ENCODE data around the gene SDCCAG8.

- TF ChIP-seq FOXK2 (IDR thresholded peaks at IDR 0.05) (no peak), SUZ12 (IDR thresholded peaks at IDR 0.05) (no peak), HDGF (IDR thresholded peaks at IDR 0.05; ENCODE audit: borderline replicate concordance) (no peak), CTBP1 (IDR thresholded peaks at IDR 0.05; ENCODE audit: borderline replicate concordance) (no peak), FOXA1 (IDR thresholded peaks at IDR 0.05) (no peak), ARNT (IDR thresholded peaks at IDR 0.05) (no peak), BHLHE40 (IDR thresholded peaks at IDR 0.05; ENCODE audit: borderline replicate concordance) (no peak), SP1 (IDR thresholded peaks at IDR 0.05) (no peak), FOXM1 (IDR thresholded peaks at IDR 0.05; ENCODE audit: borderline replicate concordance) (no peak)
Measured at GRCh38 chr1:243487036-243487648, 231.3 kb downstream of the SDCCAG8 start.
